ENCODE data around the gene PPP2R5C.

GRCh38 chr14:101870273-101870939 lies 108.9 kb downstream of the PPP2R5C start:
- TF ChIP-seq EZH2 (IDR thresholded peaks at IDR 0.05; ENCODE audit: borderline replicate concordance, low read length) = no peak
- no peak for TF ChIP-seq CTCF (conservative IDR thresholded peaks at IDR 0.05 in 1 of 2, IDR thresholded peaks at IDR 0.05 in 1 of 2; ENCODE audit: extremely low read depth in 1 of 2, insufficient read depth in 1 of 2, low read depth in 1 of 2, low read length in 2 of 2)
